ENCODE results near the gene IPO4. TPM values are rescaled to one million over a fixed set of nuclear protein-coding genes. Genes with fewer than 3 reads are reported as not detected.

The IPO4 gene
- total and polyA plus RNA-seq, 2 of the 13 experiments (the other 11 are each of a cell fraction or from before 2014, with no cell fraction given) = 39.0 to 179 TPM

DNA sequence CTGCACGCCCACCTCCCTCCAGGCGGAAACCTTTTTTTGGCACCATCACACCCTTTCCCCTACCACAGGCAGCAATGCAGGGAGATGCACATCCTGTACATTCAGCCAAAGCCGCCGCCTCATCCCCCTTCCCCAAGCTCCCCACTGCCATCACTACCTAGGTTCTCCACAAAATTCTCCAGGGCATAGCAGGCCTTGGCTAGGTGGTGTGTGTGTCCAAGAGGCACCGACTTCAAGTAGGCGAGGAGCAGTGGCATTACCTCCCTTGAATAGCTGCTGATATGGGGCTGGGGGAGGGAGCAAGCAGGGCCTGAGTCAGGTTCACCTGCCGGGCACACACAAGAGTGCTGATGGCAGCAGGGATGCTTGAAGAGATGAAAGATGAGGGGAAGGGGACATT is 3.6 kb downstream of the IPO4 start (continued):
- TF ChIP-seq BCLAF1 (IDR thresholded peaks at IDR 0.05) (no peak), FOSL2 (CRISPR knock-in tag; IDR thresholded peaks at IDR 0.05) (no peak), RBM22 (optimal IDR thresholded peaks at IDR 0.05; ENCODE audit: low read length) (peak; percentile 49), ZNF746 (CRISPR knock-in tag; IDR thresholded peaks at IDR 0.05) (no peak), ZNF710 (CRISPR knock-in tag; IDR thresholded peaks at IDR 0.05; ENCODE audit: borderline replicate concordance) (no peak), NPAS2 (CRISPR knock-in tag; IDR thresholded peaks at IDR 0.05; ENCODE audit: borderline replicate concordance) (0 out of 2 replicates have a peak, but pooled peaks have one; percentile 19), MYC (CRISPR knock-in tag; IDR thresholded peaks at IDR 0.05; ENCODE audit: borderline replicate concordance) (peak; percentile 27; the same call in 1 of the 2 replicates)
- TF ChIP-seq, protein P1, sequence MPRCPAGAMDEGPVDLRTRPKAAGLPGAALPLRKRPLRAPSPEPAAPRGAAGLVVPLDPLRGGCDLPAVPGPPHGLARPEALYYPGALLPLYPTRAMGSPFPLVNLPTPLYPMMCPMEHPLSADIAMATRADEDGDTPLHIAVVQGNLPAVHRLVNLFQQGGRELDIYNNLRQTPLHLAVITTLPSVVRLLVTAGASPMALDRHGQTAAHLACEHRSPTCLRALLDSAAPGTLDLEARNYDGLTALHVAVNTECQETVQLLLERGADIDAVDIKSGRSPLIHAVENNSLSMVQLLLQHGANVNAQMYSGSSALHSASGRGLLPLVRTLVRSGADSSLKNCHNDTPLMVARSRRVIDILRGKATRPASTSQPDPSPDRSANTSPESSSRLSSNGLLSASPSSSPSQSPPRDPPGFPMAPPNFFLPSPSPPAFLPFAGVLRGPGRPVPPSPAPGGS (CRISPR knock-in tag; IDR thresholded peaks at IDR 0.05) = peak; percentile 44; the same call in 1 of the 2 replicates

All from HepG2 (cell line).